OCI-LY3 (cell line): Measurements from ENCODE around the gene ISLR2.

Experiments
- H2AFZ ChIP-seq: fragments of 200-600, 300-600 bp; shearing (Covaris generic); 2 replicates; pipeline ENCODE4 v1.6.0; 2014; ENCODE audit warnings: antibody characterized with exemption, low read depth, low read length
- H3K27ac ChIP-seq: fragments of 200-600, 300-600 bp; sonication (generic); 2 replicates; pipeline ENCODE4 v1.5.1; 2014; ENCODE audit warnings: mild to moderate bottlenecking, low read length, moderate library complexity, mixed read lengths
- H3K27me3 ChIP-seq: fragments of 200-600, 300-600 bp; sonication (generic); 2 replicates; pipeline ENCODE4 v1.6.1; 2014; ENCODE audit warnings: low read depth, low read length, mixed read lengths
- H3K36me3 ChIP-seq: fragments of 200-600, 300-600 bp; sonication (generic); replicated peaks from 2 replicates; pipeline ENCODE3; 2014; ENCODE audit warnings: low read depth, low read length, mixed read lengths
- H3K4me1 ChIP-seq: fragments of 300-600, 200-600 bp; sonication (generic); 2 replicates; pipeline ENCODE4 v1.6.1; 2014; ENCODE audit warnings: low read length, mixed read lengths
- H3K4me2 ChIP-seq: fragments of 200-600, 300-600 bp; sonication (generic); 2 replicates; pipeline ENCODE4 v1.6.1; 2014; ENCODE audit warnings: low read length, mixed read lengths
- H3K4me3 ChIP-seq: fragments of 300-600, 200-600 bp; sonication (generic); 2 replicates; pipeline ENCODE4 v1.5.1; 2014; ENCODE audit warnings: antibody characterized with exemption, mild to moderate bottlenecking, low read length, moderate library complexity
- H3K79me2 ChIP-seq: fragments of 300-600, 200-600 bp; shearing (Covaris generic); 2 replicates; pipeline ENCODE4 v1.6.1; 2014; ENCODE audit warnings: mild to moderate bottlenecking, low read length, mixed read lengths
- H3K9ac ChIP-seq: fragments of 300-600, 200-600 bp; shearing (Covaris generic); 2 replicates; pipeline ENCODE4 v1.6.0; 2014; ENCODE audit warnings: mild to moderate bottlenecking, low read length, moderate library complexity
- H3K9me3 ChIP-seq: fragments of 200-600, 300-600 bp; shearing (Covaris generic); 2 replicates; pipeline ENCODE4 v1.6.1; 2014; ENCODE audit warnings: low read length, mixed read lengths; ENCODE audit not compliant: insufficient read depth
- H4K20me1 ChIP-seq: fragments of 200-600, 300-600 bp; sonication (generic); 2 replicates; pipeline ENCODE4 v1.6.1; 2016; ENCODE audit warnings: low read length, mixed read lengths; ENCODE audit not compliant: insufficient read depth
- EZH2phosphoT487 ChIP-seq: fragments of 200-600 bp; shearing (Covaris generic); IDR thresholded peaks from 2 replicates; pipeline ENCODE4 v1.6.1; 2018; ENCODE audit warnings: antibody characterized with exemption, mixed run types, low read depth
- TF ChIP-seq, protein P1 (sequence below): fragments of 200-600, 300-600 bp; sonication (generic); IDR thresholded peaks from 2 replicates; pipeline ENCODE4 v1.5.1; 2014; ENCODE audit warnings: antibody characterized with exemption, low read length, low read depth

The ISLR2 gene

GRCh38 chr15:74138642-74139041 lies 8.3 kb downstream of the ISLR2 start:
- Histone ChIP-seq H3K79me2 (no peaks in the 10 kb centered on the region), H3K9ac (no peak overlapping the region), H2AFZ (no peak overlapping the region), H3K27ac (no peak overlapping the region), H3K27me3 (no peaks in the 10 kb centered on the region), H3K4me2 (no peak overlapping the region), H3K9me3 (no peaks in the 10 kb centered on the region), H3K36me3 (no peaks in the 10 kb centered on the region), H4K20me1 (no peaks in the 10 kb centered on the region), H3K4me1 (no peaks in the 10 kb centered on the region), H3K4me3 (no peak overlapping the region)
- TF ChIP-seq, protein P1, sequence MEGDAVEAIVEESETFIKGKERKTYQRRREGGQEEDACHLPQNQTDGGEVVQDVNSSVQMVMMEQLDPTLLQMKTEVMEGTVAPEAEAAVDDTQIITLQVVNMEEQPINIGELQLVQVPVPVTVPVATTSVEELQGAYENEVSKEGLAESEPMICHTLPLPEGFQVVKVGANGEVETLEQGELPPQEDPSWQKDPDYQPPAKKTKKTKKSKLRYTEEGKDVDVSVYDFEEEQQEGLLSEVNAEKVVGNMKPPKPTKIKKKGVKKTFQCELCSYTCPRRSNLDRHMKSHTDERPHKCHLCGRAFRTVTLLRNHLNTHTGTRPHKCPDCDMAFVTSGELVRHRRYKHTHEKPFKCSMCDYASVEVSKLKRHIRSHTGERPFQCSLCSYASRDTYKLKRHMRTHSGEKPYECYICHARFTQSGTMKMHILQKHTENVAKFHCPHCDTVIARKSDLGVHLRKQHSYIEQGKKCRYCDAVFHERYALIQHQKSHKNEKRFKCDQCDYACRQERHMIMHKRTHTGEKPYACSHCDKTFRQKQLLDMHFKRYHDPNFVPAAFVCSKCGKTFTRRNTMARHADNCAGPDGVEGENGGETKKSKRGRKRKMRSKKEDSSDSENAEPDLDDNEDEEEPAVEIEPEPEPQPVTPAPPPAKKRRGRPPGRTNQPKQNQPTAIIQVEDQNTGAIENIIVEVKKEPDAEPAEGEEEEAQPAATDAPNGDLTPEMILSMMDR, result no peak
- no peak for TF ChIP-seq EZH2phosphoT487

- TF ChIP-seq, protein P1, result no peak
- TF ChIP-seq EZH2phosphoT487, result no peak
These were observed 11.2 kb downstream of the ISLR2 start for GRCh38 chr15:74141591-74141990.

GRCh38 chr15:74144153-74144775 lies 13.9 kb downstream of the ISLR2 start:
- Histone ChIP-seq H3K4me2 (no peak overlapping the region), H3K4me3 (no peak overlapping the region), H3K9me3 (no peaks in the 10 kb centered on the region), H3K4me1 (no peaks in the 10 kb centered on the region), H4K20me1 (no peaks in the 10 kb centered on the region), H3K9ac (no peak overlapping the region), H3K79me2 (no peaks in the 10 kb centered on the region), H2AFZ (no peak overlapping the region), H3K36me3 (no peaks in the 10 kb centered on the region), H3K27me3 (peaks cover 28% of the 10 kb centered on the region), H3K27ac (no peak overlapping the region)
- no peak for TF ChIP-seq EZH2phosphoT487
- TF ChIP-seq, protein P1, result peak; percentile 15; the same call in 1 of the 2 replicates

More at GRCh38 chr15:74141591-74141990, 11.2 kb downstream of the ISLR2 start:
- Histone ChIP-seq H4K20me1 (no peaks in the 10 kb centered on the region), H3K4me2 (no peak overlapping the region), H3K27me3 (peaks cover 12% of the 10 kb centered on the region), H3K79me2 (no peaks in the 10 kb centered on the region), H3K9me3 (no peaks in the 10 kb centered on the region), H3K9ac (no peak overlapping the region), H3K4me1 (no peaks in the 10 kb centered on the region), H3K36me3 (no peaks in the 10 kb centered on the region), H2AFZ (no peak overlapping the region), H3K27ac (no peak overlapping the region), H3K4me3 (no peak overlapping the region)

DNA sequence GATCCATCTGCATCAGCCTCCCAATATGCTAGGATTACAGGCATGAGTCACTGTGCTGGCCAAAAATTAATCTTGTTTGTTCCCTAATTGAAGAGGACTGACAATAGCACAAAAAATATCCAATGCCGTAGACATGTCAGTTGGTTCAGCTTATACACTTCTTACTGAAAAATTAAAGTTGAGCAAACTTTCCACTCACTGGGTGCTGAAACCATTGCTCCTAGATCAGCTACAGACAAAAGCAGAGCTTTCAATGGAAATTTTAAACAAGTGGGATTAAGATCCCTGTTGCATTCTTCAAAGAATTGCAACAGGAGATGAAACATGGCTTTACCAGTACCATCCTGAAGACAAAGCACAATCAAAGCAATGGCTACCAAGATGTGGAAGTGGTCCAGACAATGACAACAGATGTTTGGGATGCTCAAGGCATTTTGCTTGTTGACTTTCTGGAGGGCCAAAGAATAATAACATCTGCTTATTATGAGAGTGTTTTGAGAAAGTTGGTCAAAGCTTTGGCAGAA lies 16.0 kb downstream of the ISLR2 start:
- TF ChIP-seq, protein P1, result no peak
- TF ChIP-seq EZH2phosphoT487, result no peak
- no peaks in the 10 kb centered on the region for H3K79me2 ChIP-seq
- no peak overlapping the region for H3K4me3 ChIP-seq
- no peak overlapping the region for H3K4me2 ChIP-seq
- no peak overlapping the region for H3K9ac ChIP-seq
- H3K4me1 ChIP-seq, result no peaks in the 10 kb centered on the region
- H2AFZ ChIP-seq, result no peak overlapping the region
- H4K20me1 ChIP-seq, result no peaks in the 10 kb centered on the region
- no peaks in the 10 kb centered on the region for H3K9me3 ChIP-seq
- H3K27me3 ChIP-seq, result peaks cover 28% of the 10 kb centered on the region
- no peaks in the 10 kb centered on the region for H3K36me3 ChIP-seq
- no peak overlapping the region for H3K27ac ChIP-seq
